ENCODE measurements around the gene ST3GAL2.
"Not testable (repeated sequence)": the region's sequence is repeated elsewhere in the genome, so short reads cannot be mapped to it uniquely, and the experiment has no call there.

Gene ST3GAL2

DNA sequence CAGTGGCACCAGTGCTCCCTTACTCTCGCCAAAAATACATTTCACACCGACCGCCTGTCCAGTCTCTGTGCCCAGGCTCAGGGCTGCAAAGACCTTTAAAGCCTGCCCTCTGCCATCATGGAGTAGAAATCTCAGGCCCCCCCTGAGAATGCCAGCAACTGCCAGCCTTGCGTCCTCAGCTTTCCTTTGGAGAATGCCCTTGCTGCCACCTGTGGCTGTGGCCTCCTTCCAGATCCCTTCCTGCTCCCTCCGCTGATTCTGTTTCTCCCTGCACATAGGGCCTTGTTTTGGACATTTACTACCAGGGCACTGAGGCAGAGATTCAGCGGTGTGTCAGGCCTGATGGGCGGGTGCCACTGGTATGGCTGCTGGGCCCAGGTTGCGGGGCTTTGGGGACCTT, 28.7 kb upstream of the ST3GAL2 start:
- no peak for DNase-seq (ENCODE audit: low read depth in 1 of 2, low spot score in 1 of 2)

DNA sequence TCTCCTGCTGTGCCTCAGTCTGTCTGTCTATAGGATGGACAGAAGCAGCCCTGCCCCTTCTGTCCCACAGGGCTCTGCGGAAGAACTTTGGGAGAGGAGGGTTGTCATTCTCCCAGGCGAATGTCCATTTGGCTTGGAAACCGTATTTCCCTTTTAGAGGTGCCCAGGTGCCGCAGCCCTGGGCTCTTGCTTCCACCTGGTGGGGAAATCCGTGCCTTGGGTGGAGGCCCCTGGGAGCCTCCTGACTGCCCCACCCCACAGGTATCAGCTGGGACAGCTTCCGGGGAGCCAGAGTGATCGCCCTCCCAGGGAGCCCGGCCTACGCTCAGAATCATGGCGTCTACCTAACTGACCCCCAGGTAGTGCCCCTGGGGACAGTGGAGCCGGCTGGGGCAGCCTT, 28.2 kb upstream of the ST3GAL2 start:
- DNase-seq (ENCODE audit: low read depth in 1 of 2, low spot score in 1 of 2), result no peak

DNA sequence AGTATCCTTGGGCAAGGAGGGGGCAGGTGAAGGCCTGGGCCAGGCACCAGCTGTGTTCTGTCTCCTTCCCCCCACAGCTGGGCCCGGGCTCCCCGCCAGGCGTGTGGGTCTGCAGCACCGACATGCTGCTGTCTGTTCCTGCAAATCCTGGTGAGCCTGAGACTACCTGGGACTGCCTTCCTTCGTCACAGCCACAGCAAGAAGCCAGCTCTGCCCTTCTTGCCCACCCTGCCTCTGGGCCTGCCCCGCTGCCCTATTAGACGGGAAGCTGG, 27.8 kb upstream of the ST3GAL2 start:
- DNase-seq (ENCODE audit: low read depth in 1 of 2, low spot score in 1 of 2), result no peak

DNA sequence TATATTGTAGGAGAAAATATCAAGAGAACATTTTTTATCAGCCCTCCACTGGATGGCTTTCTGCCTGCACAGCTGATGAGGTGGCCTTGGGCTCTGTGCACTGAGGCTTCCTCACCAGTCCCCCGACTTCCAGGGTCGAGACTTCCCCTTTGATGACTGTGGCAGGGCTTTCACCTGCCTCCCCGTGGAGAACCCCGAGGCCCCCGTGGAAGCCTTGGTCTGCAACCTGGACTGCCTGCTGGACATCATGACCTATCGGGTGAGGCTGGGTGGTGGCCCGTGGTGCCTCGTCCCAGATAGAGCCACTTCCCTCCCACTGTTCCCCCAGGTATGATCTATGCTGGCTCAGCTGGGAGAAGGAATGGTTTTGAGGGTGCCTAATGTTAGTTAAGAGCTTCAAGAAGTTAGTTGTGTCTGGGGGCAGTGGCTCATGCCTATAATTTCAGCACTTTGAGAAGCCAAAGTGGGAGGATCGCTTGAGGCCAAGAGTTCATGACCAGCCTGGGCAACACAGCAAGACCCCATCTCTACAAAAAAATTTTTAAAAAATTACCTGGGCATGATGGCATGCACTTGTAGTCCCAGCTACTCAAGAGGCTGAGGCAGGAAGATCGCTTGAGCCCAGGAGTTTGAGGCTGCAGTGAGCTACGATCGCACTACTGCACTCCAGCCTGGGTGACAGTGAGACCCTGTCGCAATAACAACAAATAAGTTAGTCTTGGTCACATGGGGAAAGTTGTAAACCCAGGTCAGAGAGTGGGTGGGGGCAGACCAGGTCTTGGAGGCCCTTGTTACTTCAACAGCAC, 27.3 kb upstream of the ST3GAL2 start:
- no peak for DNase-seq (ENCODE audit: low read depth in 1 of 2, low spot score in 1 of 2)

DNA sequence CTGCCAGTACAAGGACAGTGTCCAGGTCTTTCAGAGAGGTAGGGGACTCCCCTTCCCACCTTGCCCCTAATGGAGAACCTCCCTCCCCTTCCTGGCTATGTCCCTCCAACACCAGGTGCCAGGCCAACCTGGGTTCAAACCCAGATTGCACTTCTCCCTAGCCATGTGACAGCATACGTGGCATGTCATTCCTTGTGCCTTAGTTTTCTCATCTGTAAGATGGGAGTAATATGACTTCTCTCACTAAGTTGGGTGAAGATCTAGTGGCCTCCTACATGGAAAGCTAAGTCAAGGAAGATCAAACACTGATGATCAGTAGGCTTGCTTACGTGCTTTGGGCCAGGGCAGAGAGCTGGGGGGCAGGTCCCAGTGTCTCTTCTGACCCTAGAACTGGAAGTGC, 24.3 kb upstream of the ST3GAL2 start:
- no peak for DNase-seq (ENCODE audit: low read depth in 1 of 2, low spot score in 1 of 2)

DNA sequence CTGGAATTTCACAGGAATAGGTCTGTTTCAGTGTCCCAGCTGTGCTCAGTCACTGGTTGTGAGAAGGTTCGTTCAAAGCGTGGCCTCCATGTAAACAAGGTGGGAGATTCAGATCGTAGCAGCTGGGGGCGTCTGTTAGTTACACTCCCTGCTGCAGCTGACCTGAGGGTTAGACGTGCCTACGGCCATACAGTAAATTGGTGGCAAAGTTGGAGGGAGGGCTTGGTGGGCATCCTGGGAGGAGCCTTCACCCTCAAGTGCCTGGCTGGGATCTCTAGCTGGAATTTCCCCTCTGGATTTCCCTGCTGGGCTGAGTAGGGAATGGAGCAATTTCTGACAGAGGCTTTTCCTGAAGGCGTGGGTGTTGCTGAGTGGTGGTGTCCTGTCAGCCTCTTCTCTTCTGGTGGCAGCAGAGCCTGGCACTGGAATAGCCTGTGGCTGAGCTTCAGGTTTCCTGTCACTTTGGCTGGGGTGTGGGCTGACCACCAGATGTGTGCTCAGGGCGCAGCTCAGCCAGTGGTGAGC, 21.9 kb upstream of the ST3GAL2 start:
- no peak for DNase-seq (ENCODE audit: low read depth in 1 of 2, low spot score in 1 of 2)

DNA sequence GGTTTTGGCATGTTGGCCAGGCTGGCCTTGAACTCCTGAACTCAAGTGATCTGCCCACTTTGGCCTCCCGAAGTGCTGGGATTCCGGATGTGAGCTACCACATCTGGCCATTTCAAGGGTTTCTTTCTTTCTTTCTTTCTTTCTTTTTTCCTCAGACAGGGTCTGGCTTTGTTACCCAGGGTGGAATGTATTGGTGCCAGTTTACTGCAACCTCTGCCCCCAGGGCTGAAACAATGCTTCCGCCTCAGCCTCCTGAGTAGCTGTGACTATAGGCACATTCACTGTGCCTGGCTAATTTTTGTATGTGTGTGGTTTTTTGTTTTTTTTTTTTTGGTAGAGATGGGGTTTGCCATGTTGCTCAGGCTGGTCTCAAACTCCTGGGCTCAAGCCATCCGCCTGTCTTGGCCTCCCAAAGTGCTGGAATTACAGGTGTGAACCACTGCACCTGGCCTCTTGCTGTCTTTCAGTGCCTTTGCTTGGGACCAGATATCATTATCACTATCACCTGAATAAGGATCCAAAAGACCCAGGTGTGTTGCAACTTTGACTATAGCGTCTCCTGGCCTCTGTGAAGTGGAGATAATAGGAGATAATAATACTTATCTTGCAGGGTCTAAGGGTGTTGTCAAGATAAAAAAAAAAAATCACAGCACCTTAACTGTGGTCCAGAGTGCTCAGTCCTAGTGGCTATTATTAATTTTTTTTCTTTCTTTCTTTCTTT, 18.7 kb upstream of the ST3GAL2 start:
- DNase-seq (ENCODE audit: low read depth in 1 of 2, low spot score in 1 of 2), result no peak

DNA sequence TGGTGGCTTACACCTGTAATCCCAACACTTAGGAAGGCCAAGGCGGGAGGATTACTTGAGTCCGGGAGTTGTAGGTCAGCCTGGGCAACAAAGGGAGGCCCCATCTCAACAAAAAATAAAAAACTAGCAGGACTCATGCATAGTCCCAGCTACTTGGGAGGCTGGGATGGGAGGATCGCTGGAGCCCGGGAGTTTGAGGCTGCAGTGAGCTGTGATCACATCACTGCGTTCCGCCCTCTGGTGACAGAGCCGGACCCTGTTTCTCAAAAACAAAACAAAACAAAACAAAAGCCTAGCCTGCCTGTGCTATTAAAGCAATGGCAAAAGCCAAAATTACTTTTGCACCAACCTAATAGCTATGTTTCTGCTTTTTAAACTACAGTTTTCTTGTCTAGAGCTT, 17.0 kb upstream of the ST3GAL2 start:
- no peak for DNase-seq (ENCODE audit: low read depth in 1 of 2, low spot score in 1 of 2)

DNA sequence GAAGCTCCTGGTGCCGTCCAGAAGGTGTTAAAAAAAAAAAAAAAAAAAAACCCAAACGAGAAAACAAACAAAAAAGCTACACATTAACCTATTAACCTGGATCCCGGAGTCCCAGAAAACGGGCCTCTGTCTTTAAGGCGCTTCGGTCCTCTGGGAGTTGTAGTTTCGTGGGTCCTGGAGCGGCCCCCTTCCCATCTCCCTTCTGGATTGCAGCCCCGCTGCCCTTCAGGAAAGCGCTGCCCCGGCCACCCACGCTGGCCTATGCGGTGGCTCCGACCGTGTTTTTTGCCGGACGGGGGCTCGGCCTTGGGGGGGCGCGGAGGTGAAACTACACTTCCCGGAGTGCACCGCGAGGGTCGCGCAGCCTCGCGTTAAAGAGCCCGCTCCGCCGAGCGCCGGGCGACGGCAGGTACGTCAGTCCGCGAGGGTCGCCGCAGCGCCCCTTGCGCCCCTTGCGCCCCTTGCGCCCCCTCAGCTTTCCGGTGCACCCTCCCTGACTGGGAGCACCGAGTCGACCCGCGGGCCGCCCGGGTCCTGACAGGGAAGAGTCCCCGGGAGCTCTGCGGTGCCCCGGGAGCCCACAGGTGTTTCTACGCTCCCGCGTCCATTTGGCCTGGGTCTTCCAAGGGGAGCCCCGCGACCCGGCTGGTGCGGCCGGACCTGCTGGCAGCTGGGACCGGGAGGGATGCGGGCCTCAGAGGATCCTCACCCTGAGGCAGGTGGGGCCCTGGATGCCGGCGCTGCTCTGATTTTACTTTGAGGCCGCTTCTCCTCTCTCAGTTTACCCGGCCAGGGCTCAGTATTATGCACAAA, 15.5 kb upstream of the ST3GAL2 start, which contains the start of gene FCSK:
TSS of gene FCSK (plus strand) at position 374 of the 813 bp plus-strand sequence. CDS start 8,596 bp downstream, outside the sequence.
- peak; percentile 51 for DNase-seq (ENCODE audit: low read depth in 1 of 2, low spot score in 1 of 2)

DNA sequence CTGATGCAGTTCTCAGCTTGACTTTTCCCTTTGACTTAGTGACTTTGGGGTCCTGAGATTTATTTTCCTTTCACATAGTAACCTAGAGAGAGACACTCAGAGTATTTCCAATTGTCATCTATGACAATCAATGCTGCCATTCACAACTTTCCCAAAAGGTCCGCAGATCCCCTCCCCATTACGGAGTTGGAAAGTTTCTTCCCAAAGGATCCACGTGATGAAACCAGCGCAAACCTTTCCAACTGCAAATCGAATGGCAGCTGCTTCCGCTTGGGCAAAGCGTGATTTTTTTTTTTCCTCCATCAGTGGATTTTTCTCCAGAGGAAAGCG, 15.0 kb upstream of the ST3GAL2 start:
- DNase-seq (ENCODE audit: low read depth in 1 of 2, low spot score in 1 of 2), result no peak

DNA sequence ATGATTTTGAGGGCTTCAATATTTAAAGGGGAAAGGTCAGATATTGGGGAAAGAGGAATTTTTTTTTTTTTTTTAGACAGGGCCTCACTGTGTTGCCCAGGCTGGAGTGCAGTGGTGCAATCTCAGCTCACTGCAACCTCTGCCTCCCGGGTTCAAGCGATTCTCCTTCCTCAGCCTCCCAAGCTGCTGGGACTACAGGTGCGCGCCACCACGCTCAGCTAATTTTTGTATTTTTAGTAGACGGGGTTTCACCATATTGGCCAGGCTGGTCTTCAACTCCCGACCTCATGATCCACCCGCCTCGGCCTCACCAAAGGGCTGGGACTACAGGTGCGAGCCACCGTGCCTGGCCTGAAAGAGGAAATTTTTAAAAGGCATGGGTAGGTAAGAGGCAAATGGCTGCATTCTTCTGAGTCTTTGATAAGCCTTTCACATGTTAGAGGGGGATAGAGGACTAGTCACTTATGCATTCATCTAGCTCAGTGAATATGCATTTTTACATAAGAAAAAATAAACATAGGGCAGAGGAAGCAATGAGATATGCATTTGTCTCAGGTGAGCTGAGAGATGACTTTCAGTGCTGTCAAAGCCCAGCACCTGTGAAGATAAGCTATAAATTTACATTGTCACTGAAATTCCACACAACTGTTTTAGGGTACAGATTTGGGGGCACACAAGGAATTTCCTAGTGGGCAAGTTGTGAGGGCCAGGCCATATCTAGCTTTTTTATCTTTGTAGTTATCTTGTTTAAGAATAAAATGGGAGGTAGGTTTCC, 14.4 kb upstream of the ST3GAL2 start:
- DNase-seq (ENCODE audit: low read depth in 1 of 2, low spot score in 1 of 2), result no peak

DNA sequence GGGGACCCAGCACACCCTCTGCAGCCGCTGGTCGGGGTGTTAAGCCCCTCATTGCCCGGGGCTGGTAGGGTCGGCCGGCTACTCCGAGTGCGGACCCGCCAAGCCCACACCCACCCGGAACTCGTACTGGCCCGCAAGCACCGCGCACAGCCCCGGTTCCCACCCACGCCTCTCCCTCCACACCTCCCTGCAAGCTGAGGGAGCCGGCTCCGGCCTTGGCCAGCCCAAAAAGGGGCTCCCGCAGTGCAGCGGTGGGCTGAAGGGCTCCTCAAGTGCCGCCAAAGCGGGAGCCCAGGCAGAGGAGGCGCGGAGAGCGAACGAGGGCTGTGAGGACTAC, 12.1 kb upstream of the ST3GAL2 start:
- not testable (repeated sequence) for DNase-seq (ENCODE audit: low read depth in 1 of 2, low spot score in 1 of 2)

DNA sequence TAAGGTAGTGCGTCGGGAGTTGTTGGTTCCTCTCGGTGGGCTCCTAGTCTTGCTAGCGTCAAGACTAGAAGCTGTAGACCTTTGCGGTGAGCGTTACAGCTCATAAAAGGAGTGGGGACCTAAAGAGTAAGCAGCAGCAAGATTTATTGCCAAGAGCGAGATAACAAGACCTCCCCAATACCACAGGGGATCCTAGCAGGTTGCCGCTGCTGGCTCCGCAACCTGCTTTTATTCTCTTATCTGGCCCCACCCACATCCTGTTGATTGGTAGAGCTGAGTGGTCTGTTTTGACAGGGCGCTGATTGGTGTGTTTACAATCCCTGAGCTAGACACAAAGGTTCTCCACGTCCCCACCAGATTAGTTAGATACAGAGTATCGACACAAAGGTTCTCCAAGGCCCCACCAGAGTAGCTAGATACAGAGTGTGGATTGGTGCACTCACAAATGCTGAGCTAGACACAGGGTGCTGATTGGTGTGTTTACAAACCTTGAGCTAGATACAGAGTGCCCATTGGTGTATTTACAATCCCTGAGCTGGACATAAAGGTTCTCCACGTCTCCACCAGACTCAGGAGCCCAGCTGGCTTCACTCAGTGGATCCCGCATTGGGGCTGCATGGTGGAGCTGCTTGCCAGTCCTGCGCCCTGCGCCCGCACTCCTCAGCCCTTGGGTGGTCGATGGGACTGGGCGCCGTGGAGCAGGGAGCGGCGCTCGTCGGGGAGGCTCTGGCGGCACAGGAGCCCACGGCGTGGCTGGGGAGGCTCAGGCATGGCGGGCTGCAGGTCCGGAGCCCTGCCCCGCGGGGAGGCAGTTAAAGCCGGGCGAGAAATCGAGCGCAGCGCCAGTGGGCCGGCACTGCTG, 11.5 kb upstream of the ST3GAL2 start:
- not testable (repeated sequence) for DNase-seq (ENCODE audit: low read depth in 1 of 2, low spot score in 1 of 2)

DNA sequence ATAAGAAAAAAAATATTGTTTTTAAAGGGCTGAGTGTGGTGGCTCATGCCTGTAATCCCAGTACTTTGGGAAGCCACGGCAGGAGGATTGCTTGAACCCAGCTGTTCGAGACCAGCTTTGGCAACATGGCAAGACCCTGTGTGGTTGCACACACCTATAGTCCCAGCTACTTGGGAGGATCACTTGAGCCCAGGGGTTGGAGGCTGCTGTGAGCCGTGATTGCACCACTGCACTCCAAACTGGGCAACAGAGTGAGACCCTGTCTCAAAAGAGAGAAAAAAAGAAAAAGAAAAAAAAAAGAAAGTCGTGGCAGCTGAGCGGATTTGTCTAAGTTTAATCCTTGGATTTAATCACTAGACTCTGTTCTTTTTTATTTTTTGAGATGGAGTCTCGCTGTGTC, 9.2 kb upstream of the ST3GAL2 start:
- DNase-seq (ENCODE audit: low read depth in 1 of 2, low spot score in 1 of 2), result no peak

DNA sequence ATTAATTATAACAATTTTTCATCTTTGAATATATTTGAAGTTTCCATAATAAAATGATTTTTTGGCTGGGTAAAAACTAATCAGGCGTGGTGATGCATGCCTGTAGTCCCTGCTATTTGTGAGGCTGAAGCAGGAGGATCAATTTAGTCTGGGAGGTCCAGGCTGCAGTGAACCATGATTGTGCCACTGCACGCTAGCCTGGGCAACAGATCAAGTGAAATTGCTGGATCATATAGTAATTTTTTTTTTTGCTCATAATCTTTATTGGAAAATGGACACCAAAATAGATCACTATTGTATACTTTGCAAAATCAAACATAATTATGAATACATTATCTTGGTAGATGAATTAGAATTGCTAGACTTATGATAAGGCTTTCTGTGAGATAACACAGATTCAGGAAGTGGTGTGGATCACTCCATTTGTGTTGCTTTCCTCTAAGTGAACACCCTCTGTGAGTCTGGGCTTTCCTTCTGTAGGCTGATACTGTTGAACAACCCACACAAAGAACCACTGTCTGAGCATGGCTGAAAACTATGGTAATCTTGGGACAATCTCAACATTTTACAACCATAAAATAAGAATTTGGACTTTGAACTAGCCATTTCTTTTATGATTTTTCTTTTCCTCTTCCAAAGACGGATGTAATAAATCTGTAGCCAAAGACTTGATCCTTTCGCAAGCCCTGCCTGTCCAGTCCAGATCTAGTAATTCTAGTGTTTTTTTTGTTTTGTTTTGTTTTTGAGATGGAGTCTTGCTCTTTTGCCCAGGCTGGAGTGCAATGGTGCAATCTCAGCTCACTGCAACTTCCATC, 5.6 kb upstream of the ST3GAL2 start:
- DNase-seq (ENCODE audit: low read depth in 1 of 2, low spot score in 1 of 2), result no peak

DNA sequence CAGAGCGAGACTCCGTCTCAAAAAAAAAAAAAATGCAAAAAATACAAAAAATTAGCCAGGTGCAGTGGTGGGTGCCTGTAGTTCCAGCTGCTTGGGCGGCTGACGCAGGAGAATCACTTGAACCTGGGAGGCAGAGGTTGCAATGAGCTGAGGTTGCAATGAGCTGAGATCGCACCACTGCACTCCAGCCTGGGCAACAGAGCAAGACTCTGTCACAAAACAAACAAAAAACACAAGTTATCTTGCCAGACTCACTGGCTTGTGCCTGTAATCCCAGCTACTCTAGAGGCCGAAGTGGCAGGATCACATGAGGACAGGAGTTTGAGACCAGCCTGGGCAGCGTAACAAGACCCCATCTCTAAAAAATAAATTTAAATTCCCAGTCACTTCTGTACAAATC, 3.4 kb upstream of the ST3GAL2 start:
- no peak for DNase-seq (ENCODE audit: low read depth in 1 of 2, low spot score in 1 of 2)

DNA sequence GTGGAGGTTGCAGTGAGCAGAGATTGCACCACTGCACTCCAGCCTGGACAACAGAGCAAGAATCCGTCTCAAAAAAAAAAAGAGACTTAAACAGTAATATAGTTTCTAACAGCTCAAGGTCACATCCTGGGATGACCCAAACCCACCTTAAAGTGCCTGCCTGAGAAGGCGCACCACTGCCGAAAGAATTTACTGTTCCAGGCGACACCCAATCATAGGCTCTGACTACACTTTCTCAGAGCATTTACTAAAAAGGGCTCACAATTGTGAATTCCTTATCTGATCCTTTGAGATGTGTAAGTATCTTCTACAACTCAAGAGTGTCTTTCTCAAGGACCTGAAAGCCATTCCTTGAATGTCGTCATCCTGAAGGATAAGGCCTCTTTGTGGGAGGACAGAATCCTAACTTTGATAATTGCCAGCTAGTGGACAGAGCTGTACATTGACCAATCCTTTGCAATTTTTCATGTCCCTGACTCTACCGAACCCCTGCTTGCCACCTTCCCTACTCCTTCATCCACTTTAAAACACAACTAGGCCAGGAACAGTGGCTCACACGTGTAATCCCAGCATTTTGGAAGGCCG, 2.6 kb upstream of the ST3GAL2 start:
- DNase-seq (ENCODE audit: low read depth in 1 of 2, low spot score in 1 of 2), result no peak

DNA sequence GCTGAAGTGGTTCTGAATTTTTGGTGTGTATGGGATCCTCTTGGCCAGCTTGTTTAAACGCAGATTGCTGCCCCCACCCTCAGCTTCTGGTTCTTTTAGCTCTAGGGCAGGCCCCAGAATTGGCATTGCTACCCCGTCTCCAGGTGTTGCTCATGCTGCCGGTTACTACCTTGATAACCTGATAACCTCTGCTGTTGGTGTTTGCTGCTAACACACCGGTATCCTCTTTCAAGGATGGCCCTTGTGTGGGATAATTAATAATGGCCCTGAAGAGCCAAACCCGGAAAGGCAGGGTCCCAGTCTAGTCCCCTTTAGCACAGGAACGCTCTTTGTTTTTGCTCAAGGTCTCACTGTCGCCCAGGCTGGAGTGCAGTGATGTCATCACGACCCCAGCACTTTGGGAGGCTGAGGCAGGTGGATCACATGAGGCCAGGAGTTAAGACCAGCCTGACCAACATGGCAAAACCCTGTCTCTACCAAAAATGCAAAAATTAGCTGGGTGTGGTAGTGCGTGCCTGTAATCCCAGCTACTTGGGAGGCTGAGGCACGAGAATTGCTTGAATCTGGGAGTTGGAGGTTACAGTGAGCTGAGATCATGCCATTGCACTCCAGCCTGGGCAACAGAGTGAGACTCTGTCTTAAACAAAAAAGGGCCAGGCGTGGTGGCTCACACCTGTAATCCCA, 1.3 kb upstream of the ST3GAL2 start:
- DNase-seq (ENCODE audit: low read depth in 1 of 2, low spot score in 1 of 2), result no peak

DNA sequence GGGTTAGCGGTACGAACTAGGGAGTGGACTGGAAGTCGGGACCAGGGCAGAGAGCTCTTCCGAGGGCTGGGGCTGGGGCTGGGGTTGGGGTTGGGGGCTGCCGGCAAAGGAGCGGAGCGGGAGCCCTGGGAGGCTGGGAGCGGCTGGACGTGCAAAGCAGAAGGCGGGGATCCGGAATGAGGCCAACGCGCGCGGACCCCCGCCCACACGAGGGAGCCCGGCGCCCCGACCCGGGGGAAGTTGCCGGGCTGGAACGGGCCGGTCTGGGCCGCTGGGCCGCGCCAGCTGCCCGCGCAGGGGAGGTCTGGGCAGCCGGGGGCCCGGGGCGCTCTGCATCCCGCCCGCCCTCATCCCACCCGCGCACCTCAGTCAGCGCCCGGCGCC, 323 bp downstream of the ST3GAL2 start:
- DNase-seq (ENCODE audit: low read depth in 1 of 2, low spot score in 1 of 2), result no peak
